HG03457 (cell line): ENCODE data around the gene MYO18B.
"Not testable (repeated sequence)": the region's sequence is repeated elsewhere in the genome, so short reads cannot be mapped to it uniquely, and the experiment has no call there.

Experiments
- ATAC-seq: cut with Tn5 transposase; IDR thresholded peaks from one replicate; pipeline ENCODE4 v1.9.1; 2021; ENCODE audit warnings: moderate number of reproducible peaks; ENCODE audit not compliant: unreplicated experiment

Gene MYO18B

GRCh38 chr22:25969901-25970300 lies 227.9 kb downstream of the MYO18B start:
- ATAC-seq = no peak

GRCh38 chr22:25970374-25970911 lies 228.5 kb downstream of the MYO18B start:
- ATAC-seq = no peak

DNA sequence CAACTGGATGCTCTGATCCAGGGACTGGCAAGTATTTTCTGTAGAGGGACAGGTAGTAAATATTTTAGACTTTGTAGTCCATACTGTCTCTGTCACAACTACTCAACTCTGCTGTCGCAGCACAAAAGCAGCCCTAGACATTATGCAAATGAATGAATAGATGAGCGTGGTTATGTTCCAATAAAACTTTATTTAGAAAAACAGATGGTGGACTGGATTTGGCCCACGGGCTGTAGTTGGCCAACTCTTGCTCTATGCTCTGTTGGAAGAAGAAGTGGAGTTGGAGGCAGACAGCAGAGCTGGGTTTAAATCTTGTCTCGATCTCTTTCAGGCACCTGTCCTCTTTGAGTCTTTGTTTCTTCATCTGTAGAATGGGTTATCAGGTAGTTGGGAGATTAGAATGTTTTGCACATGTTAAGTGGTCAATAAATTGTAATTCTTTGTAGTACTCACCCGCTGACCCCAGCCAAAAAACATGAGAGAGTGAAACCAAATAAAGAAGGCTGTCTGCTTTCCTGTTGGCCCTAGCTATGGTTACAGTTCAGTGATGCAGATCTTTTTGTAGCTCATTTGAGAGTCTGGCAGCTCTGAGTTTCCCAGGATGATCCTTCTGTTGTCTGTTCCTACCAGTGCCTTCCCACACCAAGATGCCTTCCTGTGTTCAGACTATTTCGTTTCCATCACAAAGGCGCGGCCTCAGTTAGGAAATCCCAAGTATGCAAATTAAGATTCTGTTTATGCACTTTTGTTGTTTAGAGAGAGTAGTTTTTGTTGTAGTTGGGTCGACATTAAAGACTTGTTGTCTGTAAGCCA lies 229.2 kb downstream of the MYO18B start:
- no peak for ATAC-seq

- ATAC-seq = no peak
These were observed 230.4 kb downstream of the MYO18B start for GRCh38 chr22:25972397-25972796.

DNA sequence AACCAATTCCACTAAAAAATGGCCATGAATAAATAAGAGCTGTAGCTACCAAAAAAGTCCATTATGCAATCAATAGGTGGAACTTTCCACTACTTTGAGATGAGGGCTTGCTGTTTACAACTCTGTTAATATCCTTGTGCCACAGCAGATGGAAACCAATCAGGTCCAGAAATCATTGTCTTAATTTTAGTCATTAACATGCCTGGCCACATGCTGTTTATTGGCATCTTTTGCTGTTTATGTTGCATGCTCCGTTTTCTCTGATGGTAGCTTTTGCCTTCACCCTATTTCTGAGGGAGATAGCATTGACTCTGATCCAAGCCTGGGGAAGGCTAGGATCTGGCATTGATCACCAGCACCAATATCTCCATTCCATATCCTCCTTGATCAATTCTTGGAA lies 234.4 kb downstream of the MYO18B start:
- no peak for ATAC-seq

DNA sequence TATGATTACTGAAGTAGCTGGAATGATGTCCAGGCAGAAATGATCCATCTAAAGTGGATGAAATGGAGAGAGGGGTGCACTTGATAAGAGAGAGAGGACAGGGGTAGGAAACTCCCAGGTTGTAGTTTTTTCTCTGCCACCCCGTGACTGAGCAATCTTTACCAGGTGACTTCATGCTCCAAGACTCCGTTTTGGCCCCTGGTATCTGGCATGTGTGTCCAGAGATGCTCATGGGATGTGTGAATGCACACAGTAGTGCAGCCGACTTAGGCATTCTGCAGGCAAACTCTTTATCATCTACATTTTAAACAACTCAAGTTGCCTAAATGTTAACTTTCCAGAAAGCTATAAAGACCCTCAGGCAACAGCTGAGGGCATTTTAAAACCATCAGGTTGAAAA lies 238.0 kb downstream of the MYO18B start:
- no peak for ATAC-seq

DNA sequence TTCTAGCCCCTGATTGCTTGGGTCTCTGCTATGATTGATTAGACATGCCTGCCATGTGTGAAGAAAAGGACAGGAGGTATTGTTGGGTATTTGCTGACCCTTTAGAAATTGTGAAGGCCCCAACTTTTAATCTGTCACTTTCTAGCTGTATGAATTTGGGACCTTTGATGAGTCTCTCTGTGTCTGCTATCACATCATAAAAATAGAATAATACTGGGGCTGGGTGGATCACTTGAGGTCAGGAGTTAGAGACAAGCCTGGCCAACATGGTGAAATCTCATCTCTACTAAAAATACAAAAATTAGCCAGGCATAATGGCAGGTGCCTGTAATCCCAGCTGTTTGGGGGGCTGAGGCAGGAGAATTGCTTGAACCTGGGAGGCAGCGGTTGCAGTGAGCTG lies 242.9 kb downstream of the MYO18B start:
- ATAC-seq = not testable (repeated sequence)

GRCh38 chr22:25987948-25988347 lies 246.0 kb downstream of the MYO18B start:
- no peak for ATAC-seq

GRCh38 chr22:25990940-25991339 lies 249.0 kb downstream of the MYO18B start:
- no peak for ATAC-seq

GRCh38 chr22:25992331-25992730 lies 250.3 kb downstream of the MYO18B start:
- ATAC-seq = no peak

- ATAC-seq = no peak
These were observed 254.7 kb downstream of the MYO18B start for GRCh38 chr22:25996669-25997068.

- ATAC-seq = no peak
These were observed 256.1 kb downstream of the MYO18B start for GRCh38 chr22:25997886-25998775.

DNA sequence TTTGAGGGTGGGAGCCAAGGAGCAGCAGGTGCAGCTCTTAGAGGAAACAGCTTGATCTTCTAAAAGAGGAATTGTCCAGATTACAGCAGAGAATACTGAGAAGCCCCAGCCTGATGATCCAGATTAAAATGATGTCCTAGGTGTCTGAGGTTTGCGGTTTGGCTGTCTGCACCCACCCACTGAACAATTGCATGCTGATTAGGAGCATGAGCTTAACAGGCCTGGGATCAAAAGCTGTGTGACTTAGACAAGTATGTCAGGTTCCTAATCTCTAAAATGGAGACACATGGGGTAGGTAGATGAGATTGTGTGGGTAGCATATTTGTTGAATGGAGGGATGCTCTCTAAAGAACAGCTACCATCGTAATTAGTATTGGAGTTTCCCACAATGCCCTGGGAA lies 260.5 kb downstream of the MYO18B start:
- no peak for ATAC-seq

GRCh38 chr22:26004477-26004876 lies 262.5 kb downstream of the MYO18B start:
- ATAC-seq = no peak

DNA sequence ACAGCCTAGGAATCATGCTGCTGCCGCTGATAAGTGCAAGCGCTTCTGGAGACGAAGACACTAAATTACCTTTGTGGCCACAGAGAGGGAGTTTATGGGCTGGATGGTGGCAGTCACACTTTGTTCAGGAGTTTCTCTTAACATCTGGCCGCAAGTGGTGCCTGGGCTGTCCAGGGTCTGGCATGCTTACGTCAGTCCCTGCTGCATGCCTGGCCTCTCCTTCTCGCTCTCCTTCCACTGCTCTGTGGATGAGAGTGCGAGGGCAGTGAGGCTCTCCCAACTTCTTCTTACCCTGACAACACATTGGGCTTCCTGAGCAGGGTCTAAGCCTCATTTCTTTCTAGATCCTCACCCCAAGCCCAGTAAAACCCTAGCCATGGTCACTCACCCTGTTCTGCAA lies 266.6 kb downstream of the MYO18B start:
- no peak for ATAC-seq

GRCh38 chr22:26016916-26017315 lies 274.9 kb downstream of the MYO18B start:
- ATAC-seq = no peak

- no peak for ATAC-seq
These were observed 275.9 kb downstream of the MYO18B start for GRCh38 chr22:26017932-26018331.

DNA sequence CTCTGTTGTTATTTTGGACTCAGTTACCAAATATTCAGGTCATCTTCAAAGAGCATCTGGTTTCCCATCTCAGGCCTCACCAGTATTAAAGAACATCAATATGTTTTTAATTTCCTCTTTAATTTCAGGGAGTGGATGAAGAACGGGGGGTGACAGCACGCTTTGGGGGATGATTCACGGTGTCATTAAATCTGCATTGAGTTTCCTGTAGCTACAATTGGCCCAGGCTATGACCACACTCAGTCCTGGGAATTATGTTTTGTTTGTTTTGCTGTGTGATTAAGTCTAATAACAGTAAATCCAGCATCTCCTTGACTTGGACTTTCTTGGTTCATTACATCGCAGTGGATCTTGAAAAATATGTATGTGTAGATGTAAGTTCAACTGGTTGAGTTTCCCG lies 277.6 kb downstream of the MYO18B start:
- no peak for ATAC-seq

- ATAC-seq = no peak
These were observed 279.5 kb downstream of the MYO18B start for GRCh38 chr22:26021516-26021915.

- no peak for ATAC-seq
These were observed 281.3 kb downstream of the MYO18B start for GRCh38 chr22:26023104-26023775.

DNA sequence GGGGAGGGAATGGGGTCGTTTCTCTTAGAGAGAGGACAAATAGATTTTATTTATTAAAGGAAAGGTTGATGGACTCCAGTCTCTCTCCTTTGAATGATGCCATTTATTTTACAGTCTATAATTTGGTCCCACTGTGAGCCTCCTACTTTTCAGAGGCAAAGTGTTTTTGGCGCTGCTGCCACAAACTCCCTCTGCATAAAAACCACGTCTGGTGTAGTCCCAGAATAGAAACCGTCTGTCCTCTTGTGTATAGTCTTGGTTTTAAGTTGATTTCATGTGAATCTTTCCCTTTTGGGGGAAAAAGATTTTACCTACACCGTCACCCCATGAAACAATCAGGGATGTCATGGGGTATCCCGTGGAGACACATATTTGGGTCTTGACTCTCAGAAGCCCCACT lies 283.6 kb downstream of the MYO18B start:
- no peak for ATAC-seq
